GM06990 (cell line): ENCODE measurements around the gene C19orf12.
"Not testable (repeated sequence)": the region's sequence is repeated elsewhere in the genome, so short reads cannot be mapped to it uniquely, and the experiment has no call there.

Experiments used
- DNase-seq: peaks from one replicate; pipeline ENCODE4 v3.0.0-alpha.2; 2011; ENCODE audit not compliant: insufficient read length; ENCODE audit errors: extremely low read depth
- H3K27me3 ChIP-seq: replicated peaks from 2 replicates; pipeline ENCODE4 v1.6.0; 2011; ENCODE audit warnings: low read length; ENCODE audit not compliant: control insufficient read depth, insufficient read depth
- H3K36me3 ChIP-seq: 2 replicates; pipeline ENCODE4 v1.5.1; 2011; ENCODE audit warnings: low read length; ENCODE audit not compliant: control insufficient read depth, insufficient read depth
- H3K4me3 ChIP-seq: replicated peaks from 2 replicates; pipeline ENCODE4 v1.5.1; 2011; ENCODE audit warnings: low read depth, mild to moderate bottlenecking, control low read depth, low read length
- TF ChIP-seq, protein P1 (sequence below): IDR thresholded peaks from 2 replicates; pipeline ENCODE4 v1.5.1; 2011; ENCODE audit warnings: low read length, control low read depth, mild to moderate bottlenecking, inconsistent platforms; ENCODE audit not compliant: insufficient read depth, poor library complexity, severe bottlenecking

C19orf12 gene

DNA sequence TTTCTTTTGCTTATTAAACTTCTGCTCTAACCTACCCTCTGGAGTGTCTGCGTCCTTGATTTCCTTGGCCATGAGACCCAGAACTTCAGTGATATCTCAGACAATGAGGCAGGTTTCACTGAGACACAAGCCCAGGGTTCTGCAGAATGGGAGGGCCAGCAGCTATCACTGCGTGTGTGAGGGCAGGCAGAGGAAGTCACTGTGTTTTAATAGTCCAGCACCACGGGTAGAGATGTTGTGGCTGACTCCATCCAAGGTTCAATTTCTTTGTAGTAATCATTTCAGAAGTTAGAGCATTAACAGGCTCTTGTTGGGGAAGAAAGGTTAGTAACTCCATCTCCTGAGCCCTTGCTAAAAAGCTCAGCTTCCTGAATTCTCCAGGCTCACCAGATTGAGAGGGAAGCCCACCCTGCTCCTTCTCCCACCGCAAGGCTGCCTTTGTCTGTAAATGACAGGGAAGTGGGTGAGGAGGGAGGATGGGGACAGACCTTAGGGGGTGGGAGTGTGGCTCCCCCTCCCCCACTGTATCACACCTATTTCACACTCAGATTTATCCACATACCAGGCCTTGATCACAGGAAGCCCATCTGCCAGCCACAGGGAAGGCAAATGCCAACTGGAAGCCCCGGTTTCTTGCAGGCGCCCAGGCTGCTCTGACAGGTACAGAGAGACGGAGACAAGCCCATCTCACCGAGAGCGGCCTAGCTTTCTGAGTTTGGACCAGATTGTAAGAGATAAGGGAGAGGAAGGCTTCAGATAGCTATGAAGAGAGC lies 2.1 kb downstream of the C19orf12 start:
- TF ChIP-seq, protein P1, sequence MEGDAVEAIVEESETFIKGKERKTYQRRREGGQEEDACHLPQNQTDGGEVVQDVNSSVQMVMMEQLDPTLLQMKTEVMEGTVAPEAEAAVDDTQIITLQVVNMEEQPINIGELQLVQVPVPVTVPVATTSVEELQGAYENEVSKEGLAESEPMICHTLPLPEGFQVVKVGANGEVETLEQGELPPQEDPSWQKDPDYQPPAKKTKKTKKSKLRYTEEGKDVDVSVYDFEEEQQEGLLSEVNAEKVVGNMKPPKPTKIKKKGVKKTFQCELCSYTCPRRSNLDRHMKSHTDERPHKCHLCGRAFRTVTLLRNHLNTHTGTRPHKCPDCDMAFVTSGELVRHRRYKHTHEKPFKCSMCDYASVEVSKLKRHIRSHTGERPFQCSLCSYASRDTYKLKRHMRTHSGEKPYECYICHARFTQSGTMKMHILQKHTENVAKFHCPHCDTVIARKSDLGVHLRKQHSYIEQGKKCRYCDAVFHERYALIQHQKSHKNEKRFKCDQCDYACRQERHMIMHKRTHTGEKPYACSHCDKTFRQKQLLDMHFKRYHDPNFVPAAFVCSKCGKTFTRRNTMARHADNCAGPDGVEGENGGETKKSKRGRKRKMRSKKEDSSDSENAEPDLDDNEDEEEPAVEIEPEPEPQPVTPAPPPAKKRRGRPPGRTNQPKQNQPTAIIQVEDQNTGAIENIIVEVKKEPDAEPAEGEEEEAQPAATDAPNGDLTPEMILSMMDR = no peak
- no peaks in the 10 kb centered on the region; the same call in 1 of the 2 replicates for H3K36me3 ChIP-seq
- H3K27me3 ChIP-seq = no peaks in the 10 kb centered on the region
- no peak overlapping the region for H3K4me3 ChIP-seq
- DNase-seq = no peak

DNA sequence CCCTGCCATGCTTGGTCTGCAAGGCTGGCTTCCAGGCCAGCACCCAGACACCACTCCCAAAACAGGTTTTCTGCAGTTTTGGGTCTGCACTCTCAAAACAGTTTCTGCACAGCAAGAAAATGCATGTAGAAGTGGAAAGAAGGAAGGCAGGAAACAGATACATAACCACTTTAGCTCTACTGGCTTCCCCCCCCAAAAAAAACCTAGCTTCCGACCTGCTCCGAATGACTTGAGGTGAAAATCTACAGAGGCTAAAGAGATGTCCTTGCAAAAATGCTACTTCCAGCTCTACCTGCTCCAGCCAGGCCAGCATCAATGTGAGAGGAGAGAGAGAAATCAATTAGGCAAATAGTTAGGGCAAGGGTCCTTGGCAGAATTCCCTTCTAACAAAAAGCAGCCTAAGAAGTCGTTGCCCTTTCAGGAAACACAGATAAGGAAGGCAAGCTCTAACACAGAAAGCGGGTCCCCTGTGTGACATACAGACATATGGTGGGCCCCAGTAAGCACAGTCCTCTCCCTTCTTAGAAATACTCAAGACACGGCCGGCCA lies 3.4 kb downstream of the C19orf12 start:
- no peak for DNase-seq
- no peaks in the 10 kb centered on the region for H3K27me3 ChIP-seq

DNA sequence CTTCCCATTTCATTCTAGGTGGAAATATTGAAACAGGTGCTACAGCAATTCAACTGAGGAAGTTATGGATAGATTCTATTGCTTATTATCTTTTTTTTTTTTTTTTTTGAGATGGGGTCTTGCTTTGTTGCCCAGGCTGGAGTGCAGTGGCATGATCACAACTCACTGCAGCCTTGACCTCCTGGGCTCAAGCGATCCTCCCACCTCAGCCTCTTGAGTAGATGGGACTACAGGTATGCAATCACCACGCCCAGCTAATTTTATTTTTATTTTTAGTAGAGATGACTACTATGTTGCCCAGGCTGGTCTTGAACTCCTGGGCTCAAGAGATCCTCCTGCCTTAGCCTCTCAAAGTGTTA lies 5.6 kb downstream of the C19orf12 start:
- not testable (repeated sequence) for H3K36me3 ChIP-seq, H3K4me3 ChIP-seq, DNase-seq, H3K27me3 ChIP-seq

More for the DNA sequence above, 3.4 kb downstream of the C19orf12 start:
- Histone ChIP-seq H3K4me3 (no peak overlapping the region), H3K36me3 (no peaks in the 10 kb centered on the region; the same call in 1 of the 2 replicates)
- TF ChIP-seq, protein P1 = no peak

DNA sequence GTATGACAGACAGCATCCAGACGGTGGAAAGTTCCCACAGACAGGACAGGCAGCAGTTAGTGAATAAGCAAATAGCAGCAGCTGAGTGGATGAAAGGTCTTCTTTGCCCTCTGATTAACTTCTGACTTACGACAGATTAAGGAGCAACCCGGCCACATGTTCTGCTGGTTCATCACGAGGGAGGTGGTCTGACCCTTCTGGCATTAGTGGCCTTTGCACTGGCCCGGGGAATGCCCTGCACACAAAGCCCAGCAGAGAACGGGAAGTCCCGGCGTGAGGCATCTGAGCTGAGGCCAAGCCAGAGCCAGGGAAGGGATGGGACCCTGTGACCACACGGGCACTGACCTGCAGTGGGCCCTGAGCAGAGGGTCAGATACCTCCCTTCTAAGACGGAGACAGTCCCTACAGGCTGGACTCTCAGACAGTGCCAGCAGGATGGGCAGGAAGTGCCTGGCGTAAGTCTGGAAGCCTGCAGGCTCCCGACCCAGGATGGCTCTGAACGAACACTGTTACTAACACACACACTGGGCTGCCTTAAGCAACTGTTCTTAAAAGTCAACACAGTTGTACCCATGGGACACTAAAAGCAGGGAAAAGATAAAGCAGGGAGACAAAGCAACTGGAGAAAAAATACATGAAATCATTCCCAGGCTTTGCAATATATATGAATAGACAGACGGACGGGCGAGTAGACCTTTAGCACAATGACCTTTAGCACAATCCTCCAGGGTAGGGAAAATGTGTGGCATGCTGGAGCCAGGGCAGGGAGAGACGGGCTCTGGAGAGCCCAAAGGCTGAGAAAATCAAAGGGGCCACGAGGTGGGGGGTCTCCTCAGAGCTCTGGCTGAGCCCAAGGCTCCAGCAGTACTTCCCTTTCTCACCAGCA lies 6.3 kb downstream of the C19orf12 start:
- TF ChIP-seq, protein P1 = no peak
- Histone ChIP-seq H3K36me3 (peaks cover 3% of the 10 kb centered on the region), H3K4me3 (no peak overlapping the region), H3K27me3 (no peaks in the 10 kb centered on the region)
- no peak for DNase-seq

DNA sequence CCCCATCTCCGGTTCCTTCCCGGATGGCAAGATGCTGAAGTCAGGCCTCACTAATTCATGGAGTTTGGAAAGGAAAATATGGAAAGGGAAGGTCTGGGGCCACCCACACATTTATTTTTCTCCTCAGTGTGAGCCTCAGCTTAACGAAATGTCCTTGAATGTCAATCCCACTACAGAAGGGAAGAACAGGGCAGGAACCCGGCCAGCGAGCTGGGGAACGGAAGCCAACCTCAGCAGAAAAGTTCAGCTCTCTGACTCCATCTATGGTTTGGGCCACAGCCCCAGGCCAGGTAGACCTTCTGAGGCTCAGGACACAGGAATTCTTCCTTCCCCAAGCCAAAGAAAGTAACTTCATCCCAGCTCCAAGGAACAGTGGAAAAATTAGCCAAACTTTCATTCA lies 8.4 kb downstream of the C19orf12 start:
- Histone ChIP-seq H3K27me3 (no peaks in the 10 kb centered on the region), H3K4me3 (no peak overlapping the region), H3K36me3 (peaks cover 10% of the 10 kb centered on the region)
- TF ChIP-seq, protein P1 = no peak
- DNase-seq = no peak

DNA sequence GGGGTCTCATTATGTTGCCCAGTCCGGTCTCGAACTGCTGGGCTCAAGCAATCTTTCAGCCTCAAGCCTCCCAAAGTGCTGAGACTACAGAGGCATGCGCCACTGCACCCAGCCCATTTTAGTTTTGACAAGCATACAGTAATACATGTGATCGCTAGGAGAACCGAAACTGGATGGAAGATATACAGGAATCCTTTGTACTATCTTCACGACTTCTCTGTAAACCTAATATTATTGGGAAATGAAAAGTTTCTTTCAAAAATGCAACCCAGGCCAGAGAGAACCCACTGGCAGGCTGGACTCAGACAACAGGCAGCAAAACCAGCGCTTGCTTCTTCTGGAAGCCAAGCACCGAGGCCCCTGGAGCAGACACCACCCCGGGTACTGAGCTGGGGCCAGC lies 9.4 kb downstream of the C19orf12 start:
- no peak for DNase-seq
- no peaks in the 10 kb centered on the region for H3K27me3 ChIP-seq
- TF ChIP-seq, protein P1 = no peak
- H3K36me3 ChIP-seq = peaks cover 10% of the 10 kb centered on the region
- no peak overlapping the region for H3K4me3 ChIP-seq
